ENCODE data around the gene PATE4.

The PATE4 gene

DNA sequence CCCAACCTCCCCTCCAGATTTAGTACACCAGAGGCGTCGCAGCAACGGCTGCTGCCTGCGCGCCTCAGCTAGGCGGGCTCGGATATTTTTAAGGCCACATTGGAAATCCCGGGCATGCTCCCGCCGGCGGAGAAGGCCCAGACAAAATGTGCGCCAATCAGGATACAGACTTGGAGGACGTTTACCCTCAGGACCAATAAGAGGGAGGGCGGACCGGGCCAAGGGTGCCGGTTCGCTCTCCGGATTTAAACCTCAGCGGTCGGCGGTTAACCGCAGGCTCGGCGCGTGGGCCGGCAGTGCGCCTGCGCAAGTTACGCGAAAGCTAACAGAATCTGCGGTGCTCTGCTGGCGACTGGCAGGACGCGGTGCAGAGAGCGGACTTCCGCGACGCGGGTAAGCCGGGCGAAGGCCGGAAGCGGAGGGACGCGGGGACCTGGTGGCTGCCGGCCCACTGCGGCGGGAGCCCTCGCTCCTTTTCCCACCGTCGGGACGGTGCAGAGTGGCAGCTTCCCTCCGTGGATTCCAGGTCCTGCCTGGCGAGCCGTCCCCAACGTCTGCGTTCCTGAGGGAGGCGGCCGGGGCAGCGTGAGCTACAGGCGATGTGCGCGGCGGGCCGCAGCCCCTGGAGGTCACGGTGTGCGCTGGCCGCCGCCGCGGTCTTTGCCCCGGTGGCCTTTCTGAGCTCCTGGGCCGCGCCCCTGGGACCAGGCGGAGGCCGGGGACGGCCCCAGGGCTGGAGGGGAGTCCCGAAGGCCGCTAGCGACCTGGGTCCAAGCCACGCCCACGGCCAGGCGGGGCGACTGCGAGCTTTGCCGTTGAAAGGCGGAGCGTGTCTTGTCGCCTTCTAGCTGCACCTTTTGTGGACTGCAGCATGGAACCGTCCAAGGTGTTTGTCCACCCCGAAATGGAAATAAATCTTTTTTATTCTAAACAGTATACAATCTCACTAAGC lies 54.5 kb downstream of the PATE4 start, which contains the start of gene HYLS1:
Gene HYLS1, plus strand, starts transcription at position 296 of the 952 bp plus-strand sequence. CDS start 11,701 bp downstream, outside the sequence.
- peak; percentile 86 for DNase-seq
